Measurements from ENCODE around the gene SLC45A1.

The SLC45A1 gene

GRCh38 chr1:8384577-8384976 is 66.7 kb downstream of the SLC45A1 start:
- DNase-seq (ENCODE audit: low read depth): no peak

- no peak for DNase-seq (ENCODE audit: low read depth)
Measured at GRCh38 chr1:8386247-8386646, 68.3 kb downstream of the SLC45A1 start.

GRCh38 chr1:8388732-8389562 is 71.0 kb downstream of the SLC45A1 start:
- no peak for DNase-seq (ENCODE audit: low read depth)

- no peak for DNase-seq (ENCODE audit: low read depth)
Measured at GRCh38 chr1:8389958-8390535, 72.1 kb downstream of the SLC45A1 start.

GRCh38 chr1:8390707-8391106 is 72.8 kb downstream of the SLC45A1 start:
- DNase-seq (ENCODE audit: low read depth): no peak

- no peak for DNase-seq (ENCODE audit: low read depth)
Measured at GRCh38 chr1:8392522-8392921, 74.6 kb downstream of the SLC45A1 start.

Data from iris pigment epithelial cell (primary cell).